ENCODE measurements around the gene EVX1.

EVX1 gene

DNA sequence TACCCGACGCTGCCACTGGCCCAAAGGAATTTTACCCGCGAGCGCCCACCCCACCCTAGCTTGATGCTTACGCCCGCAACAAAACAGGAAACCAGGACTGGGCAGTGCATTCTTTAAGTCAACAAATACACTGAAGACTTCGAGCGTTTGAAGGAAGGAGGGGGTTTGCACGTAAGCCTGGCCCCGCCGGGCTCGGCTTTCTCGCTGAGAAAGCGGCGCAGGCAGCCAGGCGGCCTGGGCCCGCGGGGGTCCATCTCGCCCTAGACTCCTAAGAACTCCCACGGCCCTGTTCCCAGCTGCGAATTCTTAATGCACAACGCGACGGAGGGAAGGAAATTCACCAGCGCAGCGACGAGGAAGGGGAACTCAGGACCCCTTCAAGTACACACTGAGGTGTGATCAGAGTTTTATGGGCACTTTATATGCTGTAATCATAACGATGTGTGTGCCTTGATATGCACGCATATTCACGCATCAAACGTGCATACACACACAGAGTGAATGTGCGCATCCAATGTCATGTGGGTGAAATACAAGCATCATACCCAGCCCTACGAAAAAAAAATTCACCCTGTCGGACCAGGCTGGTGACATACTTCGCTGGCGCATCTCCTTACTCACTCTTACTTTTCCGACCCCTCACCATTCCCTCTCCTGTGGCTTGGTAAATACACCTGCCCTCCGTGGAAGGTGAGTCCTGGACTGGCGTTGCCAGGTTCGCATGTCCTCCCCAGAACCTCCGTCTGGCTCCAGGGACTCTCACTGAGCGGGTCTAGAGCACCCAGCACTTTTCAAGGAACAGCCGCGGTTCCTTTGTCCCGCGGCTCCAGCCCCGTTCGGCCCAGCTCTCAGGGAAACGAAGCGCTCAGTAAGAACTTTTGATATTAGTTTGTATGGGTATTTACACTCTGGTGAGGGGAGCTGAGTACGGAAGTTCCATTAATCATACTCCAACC is 37.0 kb upstream of the EVX1 start:
- DNase-seq, result no peak

DNA sequence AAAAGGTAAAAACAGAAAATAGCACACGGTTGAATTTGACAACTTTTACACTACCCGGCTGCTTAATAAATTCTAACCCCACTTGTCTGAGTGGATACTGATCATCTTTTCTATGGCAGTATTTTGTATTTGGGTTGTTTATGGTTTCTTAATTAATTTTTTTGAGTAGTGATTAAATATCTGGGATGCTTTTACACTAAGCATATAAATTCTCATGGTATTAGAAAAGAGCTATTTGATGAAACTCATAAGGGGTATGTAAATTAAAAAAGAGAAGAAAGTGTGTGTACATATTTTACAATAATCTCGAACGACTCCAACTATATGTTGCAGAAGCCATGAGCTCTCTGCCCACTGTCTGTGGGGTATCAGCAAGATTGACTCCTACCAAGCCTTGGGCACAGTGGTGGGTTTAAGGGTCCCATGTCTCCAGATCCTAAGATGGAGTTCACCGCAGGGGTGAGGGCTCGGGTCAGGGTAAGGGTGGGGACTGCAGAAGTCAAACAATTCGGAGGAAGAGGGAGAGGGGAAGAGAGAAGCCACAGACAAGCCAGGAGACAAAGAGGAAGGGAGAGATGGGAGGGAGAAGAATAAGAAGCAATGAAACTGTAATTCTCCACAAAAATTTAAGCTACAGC is 35.1 kb upstream of the EVX1 start:
- DNase-seq, result no peak

DNA sequence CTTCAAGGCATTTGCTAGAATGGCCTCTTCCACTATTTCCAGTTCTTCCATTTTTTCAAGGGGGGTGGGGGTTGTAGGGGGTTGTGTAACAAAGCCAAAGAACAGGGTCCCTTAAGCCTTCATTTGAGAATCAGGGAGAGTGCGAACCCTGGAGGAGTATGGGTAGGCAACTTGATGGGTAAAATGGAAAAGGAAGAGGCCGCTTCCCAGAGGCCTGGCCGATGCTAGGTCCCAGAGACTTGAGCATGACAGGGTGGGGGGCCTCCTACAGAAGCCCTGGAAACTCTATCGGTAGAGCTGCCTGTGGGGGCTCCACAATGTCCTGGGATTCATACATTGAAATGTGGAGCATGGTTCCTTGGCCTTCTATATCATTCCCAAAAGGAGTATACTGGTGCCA is 33.6 kb upstream of the EVX1 start:
- DNase-seq, result no peak

DNA sequence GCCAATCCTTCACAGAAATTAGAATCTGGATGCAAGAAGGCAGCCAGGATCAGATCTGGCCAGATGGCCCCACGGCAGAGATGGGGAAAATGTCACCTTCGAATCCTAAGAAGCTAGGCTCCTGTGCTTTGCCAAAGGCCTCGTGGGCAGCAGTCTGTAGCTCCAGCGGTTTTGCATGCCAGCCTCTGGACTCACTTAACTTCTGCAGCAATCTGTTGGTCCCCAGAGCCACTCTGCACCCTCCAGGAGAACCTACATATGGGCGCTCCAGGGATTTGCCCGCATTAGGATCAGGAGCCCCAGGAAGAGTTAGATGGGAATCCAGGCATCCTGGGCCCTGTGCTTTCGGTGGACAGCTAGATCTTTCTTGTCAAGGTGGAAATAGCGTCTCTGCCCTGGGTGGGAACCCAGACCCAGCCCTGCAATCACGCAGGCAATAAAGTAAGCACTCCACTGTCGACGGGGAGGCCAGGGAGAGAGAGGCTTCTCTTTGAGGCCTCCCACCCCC is 32.6 kb upstream of the EVX1 start:
- no peak for DNase-seq

DNA sequence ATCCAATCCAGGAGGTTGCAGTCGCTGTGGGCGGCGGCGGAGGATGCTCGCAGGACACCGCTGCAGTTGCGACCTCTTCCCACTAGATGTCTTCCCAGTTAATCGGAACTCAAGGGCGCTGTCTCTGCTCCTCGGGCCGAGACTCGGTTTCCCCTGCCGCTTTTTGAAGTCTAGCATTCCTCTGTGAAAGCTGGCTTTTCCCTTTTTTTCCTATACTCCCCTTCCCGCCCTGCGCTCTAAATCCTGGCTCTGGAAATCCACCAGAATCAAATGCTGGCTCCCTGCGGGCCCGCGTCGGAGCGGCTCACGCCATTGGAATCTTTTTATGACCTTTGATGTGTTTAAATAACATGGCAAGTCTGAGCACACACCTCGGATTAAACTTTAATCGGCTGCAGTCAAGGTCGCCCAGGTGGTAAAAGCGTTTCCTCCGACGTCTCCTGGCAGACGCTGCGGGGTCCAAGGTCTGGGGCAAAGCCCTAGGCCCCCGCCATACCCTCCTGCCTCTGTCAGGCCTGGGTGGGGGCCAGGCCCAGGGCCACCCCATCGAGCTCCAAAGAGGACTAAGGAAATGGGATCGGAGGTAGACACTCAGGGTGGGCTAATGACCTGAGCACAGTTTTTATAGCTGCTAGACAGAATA is 32.0 kb upstream of the EVX1 start:
- DNase-seq, result peak; percentile 49

DNA sequence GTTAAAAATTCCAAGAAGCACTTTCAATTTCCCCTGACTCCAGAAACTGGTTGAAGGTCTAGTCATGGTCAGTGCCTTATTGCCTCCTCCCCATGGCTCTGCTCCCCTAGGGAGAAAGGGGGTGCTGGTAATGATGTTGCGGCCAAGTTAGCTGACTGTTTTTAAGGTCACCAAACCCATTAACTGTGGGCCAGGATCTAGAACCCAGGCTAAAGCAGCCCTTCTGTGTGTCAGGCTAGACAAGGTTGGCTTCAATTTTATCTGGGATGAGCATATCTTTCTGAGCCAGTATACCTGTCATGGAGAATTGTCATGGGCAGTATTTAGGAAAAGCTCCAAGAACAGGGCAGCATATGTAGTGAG is 31.5 kb upstream of the EVX1 start:
- no peak for DNase-seq

DNA sequence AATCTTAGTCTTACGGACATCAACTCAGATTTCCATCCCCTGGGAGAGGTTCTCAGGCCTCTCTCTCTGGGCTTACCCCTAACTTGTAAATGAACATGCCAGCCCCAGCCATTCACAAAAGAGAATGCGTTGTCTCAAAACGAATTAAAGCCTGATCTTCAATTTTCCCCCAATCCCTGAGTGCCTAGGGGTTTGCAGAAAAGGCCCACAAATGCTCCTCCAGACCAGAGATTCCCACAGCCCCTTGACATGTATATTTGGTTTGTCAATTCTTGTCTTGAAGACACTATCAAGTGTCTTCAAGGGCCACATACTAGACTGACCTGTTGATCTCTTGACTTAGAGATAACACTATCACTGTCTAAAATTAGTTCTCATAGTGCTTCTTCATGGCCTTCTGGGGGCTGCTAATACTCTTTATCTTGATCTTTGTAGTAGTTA is 30.8 kb upstream of the EVX1 start:
- DNase-seq, result no peak

DNA sequence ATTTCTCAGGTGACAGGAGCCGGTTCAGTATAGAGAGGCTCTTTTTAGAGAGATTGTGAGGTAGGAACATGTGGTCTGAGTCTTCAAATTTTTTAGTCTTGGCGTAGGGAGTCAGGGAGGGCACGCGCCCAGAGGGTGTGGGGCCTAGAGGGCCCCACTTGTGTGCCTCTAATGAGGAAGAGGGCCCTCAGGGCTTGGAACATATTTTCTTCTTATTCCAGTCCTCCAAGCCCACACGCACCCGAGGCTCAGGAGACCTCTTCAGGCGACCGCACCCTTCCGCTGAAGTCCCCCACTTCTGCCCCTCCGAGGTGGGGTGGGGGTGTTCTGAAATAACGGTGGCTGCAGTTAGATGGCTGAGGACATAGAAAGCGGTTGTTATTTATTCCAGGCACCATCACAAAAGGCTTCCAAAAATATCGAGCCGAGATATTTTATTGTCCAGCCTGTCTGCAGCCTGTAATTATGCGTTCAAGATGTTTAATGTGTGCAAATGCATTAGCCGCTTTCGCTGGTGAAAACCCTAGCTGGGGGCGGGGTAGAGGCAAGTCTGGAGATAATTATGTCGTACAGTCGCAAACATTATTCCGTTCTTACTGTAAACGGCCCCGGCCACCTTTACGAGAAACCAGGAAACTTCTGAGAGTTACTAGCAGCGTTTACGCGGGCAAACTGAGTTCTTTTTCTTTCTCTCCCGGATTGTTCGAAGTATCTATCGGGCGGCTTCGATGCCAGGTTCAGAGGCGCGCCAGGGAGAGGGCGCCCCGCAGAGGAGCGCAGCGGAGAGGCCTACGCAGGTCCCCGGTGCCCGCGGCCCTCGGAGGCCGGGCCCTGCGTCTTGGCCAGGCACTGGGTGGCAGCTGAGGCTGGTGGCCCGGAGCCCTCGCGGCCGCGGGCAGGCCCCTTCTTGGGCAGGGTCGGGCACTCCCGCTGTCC is 29.8 kb upstream of the EVX1 start:
- no peak for DNase-seq

DNA sequence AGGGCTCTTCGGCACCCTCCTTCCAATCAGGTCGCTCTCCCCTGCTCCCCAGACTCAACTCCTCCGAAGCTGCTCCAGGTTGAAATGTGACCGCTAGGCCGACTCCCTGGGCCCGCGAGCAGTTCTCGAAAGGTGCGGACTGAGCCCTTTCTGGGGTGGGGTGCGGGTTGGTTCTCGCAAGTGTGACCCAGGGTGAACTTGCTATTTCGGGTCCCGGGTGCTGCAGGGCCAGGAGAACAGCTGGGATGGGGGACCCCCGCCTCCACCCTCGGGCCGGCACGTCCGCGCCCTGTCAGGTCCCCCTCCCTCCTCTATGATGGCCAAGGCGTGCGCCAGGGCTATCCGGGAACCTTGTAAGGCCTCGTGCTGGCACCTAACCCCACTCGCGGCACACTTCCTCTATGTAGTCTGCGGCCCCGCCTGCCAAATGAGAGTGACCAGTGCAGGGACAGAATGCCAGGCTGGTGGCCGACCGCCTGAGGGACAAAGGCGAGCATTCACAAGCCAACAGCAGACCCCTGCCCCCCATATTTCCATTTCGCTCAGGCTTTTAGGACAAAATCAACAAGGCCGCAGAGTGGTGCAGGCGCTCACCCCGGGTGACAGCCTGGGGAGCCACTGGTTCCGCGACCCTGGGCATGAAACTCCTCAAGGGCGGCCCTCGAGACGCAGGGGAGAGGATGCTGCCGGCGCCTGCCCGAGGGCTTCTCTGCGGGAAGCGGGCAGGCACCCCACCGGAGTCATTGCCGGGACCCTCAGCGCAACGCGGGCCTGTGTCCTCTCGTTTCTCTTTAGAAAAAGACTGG is 29.0 kb upstream of the EVX1 start:
- no peak for DNase-seq

DNA sequence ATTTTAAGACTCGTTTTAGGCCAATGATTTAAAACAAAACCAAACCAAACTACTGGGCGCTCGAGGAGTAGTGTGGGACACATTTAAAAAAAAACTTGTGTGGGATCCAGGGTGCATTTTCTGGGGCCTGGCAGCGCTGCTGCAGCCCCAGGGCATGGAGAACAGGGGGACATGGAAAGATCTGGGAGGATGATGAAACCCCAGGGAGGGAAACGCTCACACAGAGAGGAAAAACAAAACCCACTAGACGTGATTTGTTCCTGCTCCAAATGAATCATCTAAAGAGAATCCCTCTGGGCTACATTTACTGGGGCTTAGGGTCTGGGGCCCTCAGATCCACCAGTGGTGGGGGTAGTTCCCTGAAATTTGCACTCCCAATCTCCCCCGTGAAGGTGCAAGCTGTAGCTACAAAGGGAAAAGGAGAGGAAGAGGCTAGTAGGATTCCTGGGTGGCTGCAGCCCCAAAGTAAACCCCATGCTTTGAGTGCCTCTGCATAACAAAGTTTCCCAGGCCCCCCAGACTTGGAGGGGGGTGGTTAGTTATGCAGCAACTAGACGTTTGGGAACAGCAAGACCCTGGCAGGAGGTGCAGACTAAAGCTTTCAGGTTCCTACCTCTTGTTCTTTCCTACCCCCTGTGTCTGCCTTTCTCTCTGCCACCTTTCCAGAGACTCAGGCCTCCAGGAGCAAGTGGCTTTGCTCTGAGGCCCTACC is 28.2 kb upstream of the EVX1 start:
- no peak for DNase-seq

DNA sequence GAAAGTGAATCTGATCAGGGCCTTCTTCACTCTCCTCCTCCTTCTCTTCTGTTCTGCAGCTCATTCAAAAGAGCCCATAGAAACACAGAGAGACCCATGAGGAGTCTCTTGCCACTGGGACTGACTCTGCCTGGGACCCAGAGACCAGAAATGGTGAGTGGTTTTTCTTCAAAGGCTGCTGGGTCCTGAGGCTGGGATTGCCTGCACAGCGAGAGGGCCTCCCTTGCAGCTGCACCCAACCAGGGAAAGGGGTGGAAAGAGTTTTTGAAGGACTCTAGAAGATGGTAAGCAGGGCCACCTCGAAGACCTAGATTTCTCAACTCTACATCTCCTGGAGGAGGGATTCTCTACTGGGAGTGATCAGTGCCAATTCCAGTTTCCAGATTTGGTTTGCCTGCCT is 27.2 kb upstream of the EVX1 start:
- DNase-seq, result no peak

DNA sequence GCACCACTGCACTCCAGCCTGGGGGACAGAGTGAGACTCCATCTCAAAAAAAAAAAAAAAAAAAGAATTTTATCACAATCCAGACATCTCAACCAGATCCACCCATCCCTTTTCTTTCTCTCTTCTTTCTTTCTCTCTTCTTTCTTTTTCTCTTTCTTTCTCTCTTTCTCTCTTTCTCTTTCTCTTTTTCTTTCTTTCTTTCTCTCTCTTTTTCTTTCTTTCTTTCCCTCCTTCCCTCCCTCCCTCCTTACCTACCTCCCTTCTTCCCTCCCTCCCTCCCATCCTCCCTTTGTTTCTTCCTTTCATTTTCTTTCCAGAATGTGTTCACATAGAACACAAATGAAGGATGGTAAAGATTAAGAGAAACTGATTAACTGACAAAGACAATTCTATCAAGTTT is 24.7 kb upstream of the EVX1 start:
- no peak for DNase-seq

DNA sequence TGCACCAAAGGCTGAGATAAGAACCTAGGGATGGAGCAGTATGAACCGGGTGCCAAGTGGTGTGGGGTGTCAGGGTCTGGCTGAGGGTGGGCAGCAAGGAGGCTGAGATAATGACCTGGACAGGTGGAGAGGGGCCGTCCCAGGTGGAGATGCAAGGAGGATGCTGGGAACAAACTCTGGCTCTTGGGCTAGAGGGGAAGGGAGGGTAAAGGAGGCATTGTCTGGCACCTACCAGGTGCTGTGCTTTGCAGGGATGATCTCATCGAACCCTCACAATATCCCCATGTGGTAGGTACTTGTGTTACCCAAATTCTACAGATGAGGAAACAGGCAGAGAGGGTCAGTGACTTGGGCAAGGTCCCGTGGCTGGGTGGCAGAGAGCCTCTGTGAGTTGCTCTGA is 22.8 kb upstream of the EVX1 start:
- no peak for DNase-seq

DNA sequence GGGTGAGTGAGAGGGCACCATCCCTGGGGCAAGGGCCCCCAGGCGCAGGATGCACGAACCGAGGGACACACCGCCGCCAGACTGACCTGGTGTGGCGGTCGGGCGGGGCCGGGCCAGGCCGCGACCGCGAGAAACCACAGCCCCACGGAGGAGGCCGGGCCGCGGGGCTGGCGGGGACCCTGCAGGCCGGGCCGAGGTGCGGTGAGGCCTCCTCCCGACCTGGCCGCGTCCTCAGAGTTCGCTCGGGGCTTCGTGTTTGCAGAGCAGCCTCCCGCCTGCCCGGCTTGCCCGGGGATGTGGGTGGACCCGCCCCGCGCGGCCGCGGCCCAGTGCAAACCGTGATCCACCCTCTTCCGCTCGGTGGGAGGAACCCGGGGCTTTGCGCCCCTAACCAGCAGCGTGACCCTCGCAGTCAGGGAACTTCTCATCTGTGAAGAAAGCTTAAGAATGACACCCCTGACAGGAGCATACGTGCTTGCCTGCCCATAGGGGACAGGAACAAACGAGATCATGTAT is 22.1 kb upstream of the EVX1 start:
- no peak for DNase-seq

DNA sequence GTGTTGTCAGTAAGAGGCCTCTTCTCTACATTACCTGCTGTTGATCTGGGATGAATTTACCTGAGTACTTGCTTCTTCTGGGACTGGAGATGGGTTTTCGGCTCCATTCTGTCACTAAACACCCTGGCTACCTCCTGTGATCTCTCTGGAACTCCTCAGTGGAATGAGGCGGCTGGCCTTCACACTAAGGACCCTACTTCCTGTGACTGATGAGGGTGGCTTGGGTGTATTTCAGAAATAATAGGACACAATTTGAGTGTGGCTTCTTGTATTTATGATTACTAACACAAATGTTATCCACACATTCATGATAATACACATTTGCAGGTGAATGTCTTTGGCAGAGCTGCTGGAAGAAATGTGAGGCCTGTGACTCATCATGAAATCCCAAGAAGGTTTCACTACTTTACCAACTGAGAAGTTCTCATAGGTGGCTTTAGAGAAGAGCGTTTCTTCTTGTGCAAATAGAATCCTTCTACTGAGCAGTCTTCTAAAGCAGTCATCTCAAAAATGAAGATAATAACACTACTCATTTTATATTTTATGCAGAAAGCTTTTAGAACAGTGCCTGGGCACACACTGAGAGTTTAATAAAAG is 21.3 kb upstream of the EVX1 start:
- no peak for DNase-seq

DNA sequence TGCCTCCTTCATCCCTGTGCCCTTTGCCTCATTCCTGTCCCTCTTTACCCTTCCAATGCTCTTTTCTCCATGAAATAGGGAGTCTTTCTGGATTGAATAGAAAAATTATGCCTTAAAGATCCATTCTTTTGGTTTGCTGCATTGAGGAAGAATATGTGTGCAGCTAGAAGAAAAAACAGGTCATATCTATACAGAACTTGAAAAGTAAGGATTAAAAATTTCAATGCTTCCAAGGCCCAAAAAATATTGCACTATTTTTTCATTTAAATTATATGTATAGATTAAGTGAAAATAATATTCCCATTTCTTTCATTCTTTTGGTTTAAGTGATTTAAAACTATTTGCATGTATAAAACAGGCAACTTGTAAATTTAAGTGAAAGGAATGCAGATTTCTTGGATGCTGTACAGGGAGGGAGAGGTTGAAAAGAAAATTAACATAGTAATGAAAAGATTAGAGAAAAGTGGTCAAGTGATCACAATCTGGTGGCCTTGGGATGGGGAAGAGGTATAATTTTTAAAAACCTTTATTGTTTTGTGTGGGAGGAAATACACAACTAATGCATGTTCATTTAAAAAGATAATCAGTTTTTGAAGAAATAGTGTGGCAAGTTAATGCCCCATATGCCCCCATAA is 18.5 kb upstream of the EVX1 start:
- DNase-seq, result no peak

DNA sequence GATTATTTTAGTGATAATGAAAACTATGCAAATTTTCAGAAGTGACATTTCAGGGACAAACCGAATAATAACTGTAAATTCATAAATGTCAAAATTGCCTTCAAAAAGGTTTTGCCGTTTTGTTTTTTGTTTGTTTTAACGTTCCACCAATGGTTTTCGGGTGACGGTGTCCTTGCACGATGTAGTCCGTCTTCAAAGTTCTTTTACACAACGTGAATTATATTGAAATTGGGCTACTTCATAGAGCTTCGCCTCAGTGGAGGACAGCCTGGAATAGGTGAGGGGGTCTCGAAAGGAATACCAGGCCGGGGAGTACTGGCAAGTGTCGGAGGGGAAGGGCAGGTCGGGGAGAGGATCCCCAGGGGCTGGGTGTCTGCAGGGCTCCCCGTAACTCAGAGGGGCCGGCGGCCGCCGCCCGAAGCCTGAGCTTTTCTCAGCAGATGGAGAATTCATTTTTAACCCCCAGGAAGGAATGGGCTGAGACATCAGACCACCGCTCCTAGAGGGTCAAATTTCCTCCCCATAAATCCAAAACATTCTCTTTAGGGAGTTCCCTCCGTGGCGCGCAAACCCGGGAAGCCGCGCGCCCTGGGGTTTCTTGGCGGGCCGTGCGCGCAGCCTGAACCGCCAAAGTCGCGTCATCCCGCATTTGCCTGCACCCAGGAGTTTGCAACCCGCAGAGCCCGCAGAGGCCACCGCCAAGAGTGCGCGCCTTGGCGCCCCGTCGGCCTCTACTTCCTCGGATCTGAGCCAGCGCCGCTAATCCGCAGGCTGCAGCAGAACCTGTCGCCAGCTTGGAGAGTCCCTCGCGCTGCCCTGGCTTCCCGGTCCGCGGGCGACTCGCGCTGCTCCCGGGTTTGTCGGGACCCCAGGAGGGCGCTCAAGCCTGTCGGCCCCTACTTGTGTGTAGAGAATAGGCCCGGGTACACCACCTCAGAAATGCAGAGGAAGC is 17.3 kb upstream of the EVX1 start:
- DNase-seq, result no peak

DNA sequence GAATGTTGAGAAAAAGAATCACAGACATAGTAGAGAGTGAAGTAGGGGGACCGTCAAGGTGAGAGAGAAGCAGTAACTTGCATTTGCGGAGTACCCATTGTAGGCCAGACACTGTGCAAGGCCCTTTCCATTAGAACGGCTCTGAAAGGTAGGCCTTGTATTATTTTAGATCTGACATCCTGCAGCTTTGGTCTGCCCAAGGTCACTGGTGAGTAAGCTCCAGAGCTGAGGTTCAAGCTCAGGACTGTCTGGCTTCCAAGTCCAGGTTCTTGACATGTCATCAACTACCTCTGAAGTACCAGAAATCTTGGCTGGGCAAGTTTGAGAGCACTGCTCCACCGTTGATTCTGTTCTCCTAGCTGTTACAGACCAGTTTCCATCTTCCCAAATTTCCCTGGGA is 13.2 kb upstream of the EVX1 start:
- DNase-seq, result no peak

Measured in stimulated activated CD4-positive, alpha-beta T cell treated with anti-CD3 and anti-CD28 coated beads, Interleukin-4, amount 100 ng/mL, for 24 hours (primary cell).